Kidney epithelial cell (primary cell): ENCODE data around the gene PPP1R3A. TPM values are rescaled to one million over a fixed set of nuclear protein-coding genes. Genes with fewer than 3 reads are reported as not detected.
"Not testable (repeated sequence)": the region's sequence is repeated elsewhere in the genome, so short reads cannot be mapped to it uniquely, and the experiment has no call there.

Experiments used
- DNase-seq: peaks from one replicate; pipeline ENCODE4 v3.0.0-alpha.2; 2010; ENCODE audit warnings: low read depth
- H3K27me3 ChIP-seq: 2 replicates; pipeline ENCODE4 v1.6.0; 2011; ENCODE audit warnings: low read length; ENCODE audit not compliant: control insufficient read depth, insufficient read depth
- H3K36me3 ChIP-seq: 2 replicates; pipeline ENCODE4 v1.5.1; 2011; ENCODE audit warnings: low read length; ENCODE audit not compliant: control insufficient read depth, insufficient read depth
- H3K4me3 ChIP-seq: 2 replicates; pipeline ENCODE4 v1.5.1; 2011; ENCODE audit warnings: low read depth, mild to moderate bottlenecking, control low read depth, low read length
- total RNA-seq: library from RNA; depleted of rRNA; stranded (reverse); fragments of >200 nt; gene quantifications from 2 replicates; pipeline ENCODE4 v1.2.3, GENCODE V29; 2015
- TF ChIP-seq, protein P1 (sequence below): IDR thresholded peaks from 2 replicates; pipeline ENCODE4 v1.5.1; 2011; ENCODE audit warnings: mild to moderate bottlenecking, moderate library complexity, low read length, control low read depth, inconsistent platforms; ENCODE audit not compliant: insufficient read depth, poor library complexity, severe bottlenecking

The PPP1R3A gene
- total RNA-seq, 1 donor from 2014 or later = not detected

DNA sequence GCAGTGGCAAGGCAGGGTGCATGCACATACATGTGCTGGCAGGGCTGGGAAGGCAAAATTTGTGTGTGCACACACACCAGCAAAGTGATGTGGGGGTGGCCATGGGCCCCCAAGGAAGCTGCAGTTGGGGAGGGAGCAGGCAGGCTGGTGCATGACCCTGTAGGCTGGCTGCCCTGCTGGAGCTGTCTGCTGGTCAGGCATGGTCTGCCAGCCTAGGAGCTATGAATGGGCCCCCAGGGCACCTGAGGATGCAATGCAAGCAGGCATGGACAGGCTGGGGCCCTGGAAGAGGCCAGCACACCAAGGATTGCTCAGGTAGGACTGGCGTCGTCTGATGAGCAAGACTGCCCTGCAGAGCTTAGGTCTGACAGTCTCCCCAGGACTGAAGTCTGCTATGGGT lies 18.2 kb upstream of the PPP1R3A start:
- no peak overlapping the region for H3K4me3 ChIP-seq
- H3K36me3 ChIP-seq = no peaks in the 10 kb centered on the region
- no peaks in the 10 kb centered on the region for H3K27me3 ChIP-seq
- TF ChIP-seq, protein P1, sequence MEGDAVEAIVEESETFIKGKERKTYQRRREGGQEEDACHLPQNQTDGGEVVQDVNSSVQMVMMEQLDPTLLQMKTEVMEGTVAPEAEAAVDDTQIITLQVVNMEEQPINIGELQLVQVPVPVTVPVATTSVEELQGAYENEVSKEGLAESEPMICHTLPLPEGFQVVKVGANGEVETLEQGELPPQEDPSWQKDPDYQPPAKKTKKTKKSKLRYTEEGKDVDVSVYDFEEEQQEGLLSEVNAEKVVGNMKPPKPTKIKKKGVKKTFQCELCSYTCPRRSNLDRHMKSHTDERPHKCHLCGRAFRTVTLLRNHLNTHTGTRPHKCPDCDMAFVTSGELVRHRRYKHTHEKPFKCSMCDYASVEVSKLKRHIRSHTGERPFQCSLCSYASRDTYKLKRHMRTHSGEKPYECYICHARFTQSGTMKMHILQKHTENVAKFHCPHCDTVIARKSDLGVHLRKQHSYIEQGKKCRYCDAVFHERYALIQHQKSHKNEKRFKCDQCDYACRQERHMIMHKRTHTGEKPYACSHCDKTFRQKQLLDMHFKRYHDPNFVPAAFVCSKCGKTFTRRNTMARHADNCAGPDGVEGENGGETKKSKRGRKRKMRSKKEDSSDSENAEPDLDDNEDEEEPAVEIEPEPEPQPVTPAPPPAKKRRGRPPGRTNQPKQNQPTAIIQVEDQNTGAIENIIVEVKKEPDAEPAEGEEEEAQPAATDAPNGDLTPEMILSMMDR = no peak
- DNase-seq = no peak

DNA sequence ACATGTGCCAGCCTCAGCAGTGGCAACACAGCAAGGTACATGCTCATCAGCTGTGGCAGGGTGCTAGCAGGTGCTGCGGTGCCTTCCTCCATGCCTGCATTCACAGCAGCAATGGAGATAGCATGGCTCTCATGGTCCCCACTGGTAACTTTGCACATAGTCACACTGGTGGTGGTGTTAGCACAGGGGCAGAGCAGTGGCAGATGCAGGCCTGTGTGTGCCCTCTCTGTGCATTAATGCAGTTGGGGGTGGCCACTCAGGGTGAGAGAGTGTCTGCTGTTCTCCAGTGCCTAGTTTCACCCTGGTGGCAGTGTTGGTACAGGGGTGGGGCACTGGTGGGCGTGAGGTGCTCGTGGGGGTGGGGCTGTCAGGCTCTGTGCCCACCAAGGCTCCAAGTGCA lies 17.7 kb upstream of the PPP1R3A start:
- no peaks in the 10 kb centered on the region for H3K36me3 ChIP-seq
- H3K27me3 ChIP-seq = no peaks in the 10 kb centered on the region
- DNase-seq = no peak
- no peak overlapping the region for H3K4me3 ChIP-seq
- TF ChIP-seq, protein P1 = no peak

DNA sequence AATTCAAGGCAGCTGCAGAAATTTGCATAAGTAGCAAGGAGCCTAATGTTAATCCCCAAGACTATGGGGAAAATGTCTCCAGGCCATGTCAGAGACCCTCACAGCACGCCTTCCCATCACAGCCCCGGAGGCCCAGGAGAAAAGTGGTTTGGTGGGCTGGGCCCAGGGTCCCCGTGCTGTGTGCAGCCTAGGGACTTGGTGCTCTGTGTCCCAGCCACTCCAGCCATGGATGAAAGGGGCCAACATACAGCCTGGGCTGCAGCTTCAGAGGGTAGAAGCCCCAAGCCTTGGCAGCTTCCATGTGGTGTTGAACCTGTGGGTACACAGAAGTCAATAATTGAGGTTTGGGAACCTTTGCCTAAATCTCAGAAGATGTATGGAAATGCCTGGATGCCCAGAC lies 10.6 kb upstream of the PPP1R3A start:
- not testable (repeated sequence) for H3K36me3 ChIP-seq, DNase-seq, H3K4me3 ChIP-seq, H3K27me3 ChIP-seq

DNA sequence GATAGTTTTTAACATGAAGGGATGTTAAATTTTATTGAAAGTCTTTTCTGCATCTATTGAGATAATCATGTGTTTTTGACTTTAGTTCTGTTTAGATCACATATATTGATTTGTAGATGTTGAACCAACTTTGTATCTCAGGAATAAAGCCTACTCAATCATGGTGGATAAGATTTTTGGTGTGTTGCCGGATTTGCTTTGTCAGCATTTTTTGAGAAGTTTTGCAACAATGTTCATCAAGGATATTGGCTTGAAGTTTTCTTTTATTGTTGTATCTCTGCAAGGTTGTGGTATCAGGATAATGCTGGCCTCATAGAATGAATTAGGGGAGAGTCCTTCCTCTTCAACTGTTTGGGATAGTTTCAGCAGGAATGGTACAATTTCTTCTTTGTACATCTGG lies 9.3 kb upstream of the PPP1R3A start:
- Histone ChIP-seq H3K36me3 (no peaks in the 10 kb centered on the region), H3K27me3 (no peaks in the 10 kb centered on the region), H3K4me3 (no peak overlapping the region)
- TF ChIP-seq, protein P1 = no peak
- DNase-seq = no peak

DNA sequence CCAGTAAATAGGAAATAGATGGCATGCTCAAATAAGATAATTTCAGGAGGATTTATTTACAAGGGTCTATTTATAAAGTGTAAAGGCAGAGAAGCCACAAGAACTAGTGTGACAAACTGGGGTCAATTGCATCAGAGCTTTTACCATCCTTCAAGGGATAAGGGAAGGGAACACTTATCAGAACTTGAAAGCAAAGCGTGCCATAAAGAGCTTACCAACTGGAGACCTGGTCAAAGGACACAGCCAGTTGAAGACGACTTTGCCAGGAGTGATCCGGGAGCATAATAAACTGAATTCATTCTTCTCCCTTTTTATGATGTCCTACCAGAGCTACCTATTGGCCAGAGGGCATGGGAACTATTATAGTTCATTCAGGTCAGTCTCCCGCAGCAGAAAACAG lies 3.2 kb upstream of the PPP1R3A start:
- H3K27me3 ChIP-seq = no peaks in the 10 kb centered on the region
- no peaks in the 10 kb centered on the region for H3K36me3 ChIP-seq
- DNase-seq = no peak
- TF ChIP-seq, protein P1 = no peak
- H3K4me3 ChIP-seq = no peak overlapping the region

DNA sequence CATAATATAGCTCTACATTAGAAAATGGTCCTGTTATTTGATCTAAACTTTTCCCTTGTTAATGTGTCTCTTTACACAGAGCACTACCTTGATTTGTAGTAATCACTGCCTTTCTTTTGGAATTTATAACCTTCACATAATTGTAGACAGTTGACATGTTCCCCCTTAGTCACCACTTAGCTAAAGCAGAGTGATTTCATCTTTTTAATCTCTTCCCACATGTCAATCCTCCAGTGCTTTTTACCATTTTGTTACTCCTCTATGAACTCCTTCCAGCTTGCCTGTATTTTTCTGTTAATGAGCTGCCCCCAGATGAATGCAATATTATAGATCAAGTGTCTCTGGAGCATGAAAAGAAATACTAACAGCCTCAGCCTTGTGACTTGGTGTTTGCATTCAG lies 2.6 kb upstream of the PPP1R3A start:
- no peaks in the 10 kb centered on the region for H3K36me3 ChIP-seq
- TF ChIP-seq, protein P1 = no peak
- H3K27me3 ChIP-seq = no peaks in the 10 kb centered on the region
- H3K4me3 ChIP-seq = no peak overlapping the region
- no peak for DNase-seq
